ENCODE measurements around the gene RPL32.

RPL32 gene

DNA sequence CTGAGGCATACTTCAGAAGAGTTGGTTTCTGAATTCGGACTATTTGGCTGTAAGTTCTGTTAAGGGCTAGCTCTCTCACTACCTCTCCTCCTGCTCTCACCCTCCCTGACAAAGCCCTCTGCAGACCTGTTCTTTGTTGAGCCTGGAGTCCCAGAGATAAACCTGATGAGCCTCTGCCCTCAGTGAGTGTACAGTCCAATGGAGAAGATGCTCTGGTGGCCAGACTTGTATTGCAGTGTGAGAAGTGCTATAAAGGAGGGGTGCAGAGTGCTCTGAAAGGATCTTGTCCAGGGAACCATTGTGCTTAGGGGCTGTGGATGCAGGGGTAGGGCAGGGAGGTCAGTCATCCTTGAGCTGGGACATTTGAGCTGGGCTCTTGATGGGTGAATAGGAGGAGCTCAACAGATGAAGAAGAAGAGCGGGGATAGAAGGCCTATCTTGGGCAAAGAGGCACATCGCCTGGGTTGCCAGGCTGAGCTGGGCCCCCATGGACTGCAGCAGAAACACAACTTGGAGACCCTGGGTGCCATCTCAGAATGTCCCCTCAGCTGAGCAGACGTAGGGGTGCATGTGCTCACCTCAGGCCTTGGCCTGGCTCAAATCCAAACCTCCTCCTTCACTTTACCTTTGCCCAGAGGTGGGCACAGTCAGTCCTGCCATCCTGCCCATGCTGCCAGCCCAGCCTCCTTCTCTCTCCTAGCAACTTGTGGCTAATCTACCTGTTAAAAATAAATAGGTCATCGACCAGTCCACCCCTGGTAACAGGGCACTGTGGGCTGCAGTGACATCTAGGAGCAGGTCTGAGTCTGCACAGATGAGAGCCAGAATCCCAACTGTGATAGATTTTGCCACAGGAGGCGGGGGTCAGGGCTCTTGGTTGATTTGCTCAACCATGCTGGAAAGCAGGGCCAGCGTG lies 41.6 kb downstream of the RPL32 start:
- no peak overlapping the region for H3K27ac ChIP-seq (ENCODE audit: extremely low read depth, low read depth, low read length)
- CTCF ChIA-PET = interaction anchor here (0.9 to 1.5 kb wide), 2 partner anchors 13 to 42 kb away, joined by 3 to 5 read pairs; partner anchors contain the start of gene RPL32

DNA sequence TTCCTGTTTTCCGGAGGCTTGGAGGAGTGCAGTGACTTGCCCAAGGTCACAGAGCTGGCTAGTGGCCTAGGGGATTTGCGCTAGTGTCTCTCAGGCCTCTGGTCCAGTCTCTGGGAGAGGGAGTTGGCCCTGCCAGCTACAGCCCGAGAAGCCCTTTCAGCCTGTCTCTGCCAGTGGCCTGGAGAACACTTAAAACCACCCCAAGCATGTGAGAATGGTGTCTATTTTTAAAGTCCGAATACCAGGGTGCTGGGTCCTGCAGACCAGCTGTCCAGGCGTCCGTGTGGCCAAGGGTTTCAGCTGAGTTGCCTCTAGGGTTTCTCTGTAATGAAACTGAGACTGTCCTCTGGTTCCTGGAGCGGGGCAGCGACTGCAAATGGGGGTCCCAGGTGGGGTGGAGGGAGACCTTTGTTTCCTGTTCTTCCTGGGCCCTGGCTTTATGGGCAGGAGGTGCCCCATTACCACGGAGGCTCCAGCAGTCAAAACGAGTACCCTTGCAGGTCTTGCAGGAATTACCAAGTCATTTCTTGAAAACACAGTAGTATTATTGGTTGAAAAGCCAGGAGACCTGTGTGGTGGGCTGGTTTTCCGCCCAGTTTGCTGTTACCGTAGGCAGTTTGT lies 42.7 kb downstream of the RPL32 start:
- POLR2A ChIA-PET = interaction anchor here (0.5 to 1.6 kb wide), 3 partner anchors 10 to 520 kb away, joined by 3 to 7 read pairs (median 3); no protein-coding TSS in a partner anchor
- H3K4me3 ChIP-seq (ENCODE audit: low read depth, low read length) = no peak overlapping the region
- CTCF ChIA-PET = interaction anchor here (0.6 to 1.8 kb wide), 5 partner anchors 11 to 69 kb away, joined by 3 to 5 read pairs (median 3); partner anchors contain the start of gene RPL32
- no peak for TF ChIP-seq ZNF707 (tag by site-specific recombination; IDR thresholded peaks at IDR 0.05)
- TF ChIP-seq ZNF248 (tag by site-specific recombination; IDR thresholded peaks at IDR 0.05) = no peak
- TF ChIP-seq ZNF658 (tag by site-specific recombination; IDR thresholded peaks at IDR 0.05) = no peak
- TF ChIP-seq, protein P1, sequence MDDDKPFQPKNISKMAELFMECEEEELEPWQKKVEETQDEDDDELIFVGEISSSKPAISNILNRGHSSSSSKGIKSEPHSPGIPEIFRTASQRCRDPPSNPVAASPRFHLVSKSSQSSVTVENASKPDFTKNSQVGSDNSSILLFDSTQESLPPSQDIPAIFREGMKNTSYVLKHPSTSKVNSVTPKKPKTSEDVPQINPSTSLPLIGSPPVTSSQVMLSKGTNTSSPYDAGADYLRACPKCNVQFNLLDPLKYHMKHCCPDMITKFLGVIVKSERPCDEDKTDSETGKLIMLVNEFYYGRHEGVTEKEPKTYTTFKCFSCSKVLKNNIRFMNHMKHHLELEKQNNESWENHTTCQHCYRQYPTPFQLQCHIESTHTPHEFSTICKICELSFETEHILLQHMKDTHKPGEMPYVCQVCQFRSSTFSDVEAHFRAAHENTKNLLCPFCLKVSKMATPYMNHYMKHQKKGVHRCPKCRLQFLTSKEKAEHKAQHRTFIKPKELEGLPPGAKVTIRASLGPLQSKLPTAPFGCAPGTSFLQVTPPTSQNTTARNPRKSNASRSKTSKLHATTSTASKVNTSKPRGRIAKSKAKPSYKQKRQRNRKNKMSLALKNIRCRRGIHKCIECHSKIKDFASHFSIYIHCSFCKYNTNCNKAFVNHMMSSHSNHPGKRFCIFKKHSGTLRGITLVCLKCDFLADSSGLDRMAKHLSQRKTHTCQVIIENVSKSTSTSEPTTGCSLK (tag by site-specific recombination; IDR thresholded peaks at IDR 0.05) = no peak
- TF ChIP-seq ZNF701 (tag by site-specific recombination; IDR thresholded peaks at IDR 0.05) = no peak
- no peak for TF ChIP-seq ZNF596 (tag by site-specific recombination; IDR thresholded peaks at IDR 0.05)
- TF ChIP-seq ZNF24 (tag by site-specific recombination; IDR thresholded peaks at IDR 0.05) = no peak
- no peak for TF ChIP-seq ZNF623 (tag by site-specific recombination; IDR thresholded peaks at IDR 0.05)
- TF ChIP-seq RBAK (tag by site-specific recombination; IDR thresholded peaks at IDR 0.05) = no peak
- no peak for TF ChIP-seq ZNF202 (tag by site-specific recombination; IDR thresholded peaks at IDR 0.05; ENCODE audit: borderline replicate concordance)
- TF ChIP-seq KLF7 (tag by site-specific recombination; IDR thresholded peaks at IDR 0.05; ENCODE audit: borderline replicate concordance) = no peak
- TF ChIP-seq HOXC10 (CRISPR knock-in tag; IDR thresholded peaks at IDR 0.05) = no peak
- no peak for TF ChIP-seq ZNF610 (tag by site-specific recombination; IDR thresholded peaks at IDR 0.05; ENCODE audit: borderline replicate concordance)
- no peak for TF ChIP-seq TCF7L2 (IDR thresholded peaks at IDR 0.05; ENCODE audit: borderline replicate concordance, low read depth, low read length)
- TF ChIP-seq, protein P2, sequence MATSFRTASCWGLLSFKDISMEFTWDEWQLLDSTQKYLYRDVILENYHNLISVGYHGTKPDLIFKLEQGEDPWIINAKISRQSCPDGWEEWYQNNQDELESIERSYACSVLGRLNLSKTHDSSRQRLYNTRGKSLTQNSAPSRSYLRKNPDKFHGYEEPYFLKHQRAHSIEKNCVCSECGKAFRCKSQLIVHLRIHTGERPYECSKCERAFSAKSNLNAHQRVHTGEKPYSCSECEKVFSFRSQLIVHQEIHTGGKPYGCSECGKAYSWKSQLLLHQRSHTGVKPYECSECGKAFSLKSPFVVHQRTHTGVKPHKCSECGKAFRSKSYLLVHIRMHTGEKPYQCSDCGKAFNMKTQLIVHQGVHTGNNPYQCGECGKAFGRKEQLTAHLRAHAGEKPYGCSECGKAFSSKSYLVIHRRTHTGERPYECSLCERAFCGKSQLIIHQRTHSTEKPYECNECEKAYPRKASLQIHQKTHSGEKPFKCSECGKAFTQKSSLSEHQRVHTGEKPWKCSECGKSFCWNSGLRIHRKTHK (tag by site-specific recombination; IDR thresholded peaks at IDR 0.05) = no peak
- TF ChIP-seq ZNF768 (tag by site-specific recombination; IDR thresholded peaks at IDR 0.05) = no peak

More for the DNA sequence above, 41.6 kb downstream of the RPL32 start:
- H3K36me3 ChIP-seq (ENCODE audit: control insufficient read depth in 2 of 2, insufficient read depth in 1 of 2, low read length in 2 of 2) = peaks cover 0 to 20% of the 10 kb centered on the region in 2 experiments; a peak in 2 of 3 replicates
- POLR2A ChIA-PET = interaction anchor here (1.0 to 1.6 kb wide), 3 partner anchors 9 to 246 kb away, joined by 3 read pairs; no protein-coding TSS in a partner anchor
- H3K4me1 ChIP-seq (ENCODE audit: control insufficient read depth, insufficient read depth, low read length) = no peaks in the 10 kb centered on the region
- H3K4me3 ChIP-seq (ENCODE audit: low read depth, low read length) = no peak overlapping the region
- no peak for TF ChIP-seq ZNF248 (tag by site-specific recombination; IDR thresholded peaks at IDR 0.05)
- TF ChIP-seq, protein P3, sequence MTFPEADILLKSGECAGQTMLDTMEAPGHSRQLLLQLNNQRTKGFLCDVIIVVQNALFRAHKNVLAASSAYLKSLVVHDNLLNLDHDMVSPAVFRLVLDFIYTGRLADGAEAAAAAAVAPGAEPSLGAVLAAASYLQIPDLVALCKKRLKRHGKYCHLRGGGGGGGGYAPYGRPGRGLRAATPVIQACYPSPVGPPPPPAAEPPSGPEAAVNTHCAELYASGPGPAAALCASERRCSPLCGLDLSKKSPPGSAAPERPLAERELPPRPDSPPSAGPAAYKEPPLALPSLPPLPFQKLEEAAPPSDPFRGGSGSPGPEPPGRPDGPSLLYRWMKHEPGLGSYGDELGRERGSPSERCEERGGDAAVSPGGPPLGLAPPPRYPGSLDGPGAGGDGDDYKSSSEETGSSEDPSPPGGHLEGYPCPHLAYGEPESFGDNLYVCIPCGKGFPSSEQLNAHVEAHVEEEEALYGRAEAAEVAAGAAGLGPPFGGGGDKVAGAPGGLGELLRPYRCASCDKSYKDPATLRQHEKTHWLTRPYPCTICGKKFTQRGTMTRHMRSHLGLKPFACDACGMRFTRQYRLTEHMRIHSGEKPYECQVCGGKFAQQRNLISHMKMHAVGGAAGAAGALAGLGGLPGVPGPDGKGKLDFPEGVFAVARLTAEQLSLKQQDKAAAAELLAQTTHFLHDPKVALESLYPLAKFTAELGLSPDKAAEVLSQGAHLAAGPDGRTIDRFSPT (tag by site-specific recombination; IDR thresholded peaks at IDR 0.05) = 0 out of 2 replicates have a peak, but pooled peaks have one; percentile 20
- no peak for TF ChIP-seq ZNF311 (tag by site-specific recombination; IDR thresholded peaks at IDR 0.05; ENCODE audit: borderline replicate concordance)
- peak; percentile 55; the same call in 1 of the 2 replicates for TF ChIP-seq ZFP3 (tag by site-specific recombination; IDR thresholded peaks at IDR 0.05; ENCODE audit: low read depth)
- 0 out of 2 replicates have a peak, but pooled peaks have one; percentile 47 for TF ChIP-seq ZIC2 (tag by site-specific recombination; IDR thresholded peaks at IDR 0.05)
- TF ChIP-seq, protein P4, sequence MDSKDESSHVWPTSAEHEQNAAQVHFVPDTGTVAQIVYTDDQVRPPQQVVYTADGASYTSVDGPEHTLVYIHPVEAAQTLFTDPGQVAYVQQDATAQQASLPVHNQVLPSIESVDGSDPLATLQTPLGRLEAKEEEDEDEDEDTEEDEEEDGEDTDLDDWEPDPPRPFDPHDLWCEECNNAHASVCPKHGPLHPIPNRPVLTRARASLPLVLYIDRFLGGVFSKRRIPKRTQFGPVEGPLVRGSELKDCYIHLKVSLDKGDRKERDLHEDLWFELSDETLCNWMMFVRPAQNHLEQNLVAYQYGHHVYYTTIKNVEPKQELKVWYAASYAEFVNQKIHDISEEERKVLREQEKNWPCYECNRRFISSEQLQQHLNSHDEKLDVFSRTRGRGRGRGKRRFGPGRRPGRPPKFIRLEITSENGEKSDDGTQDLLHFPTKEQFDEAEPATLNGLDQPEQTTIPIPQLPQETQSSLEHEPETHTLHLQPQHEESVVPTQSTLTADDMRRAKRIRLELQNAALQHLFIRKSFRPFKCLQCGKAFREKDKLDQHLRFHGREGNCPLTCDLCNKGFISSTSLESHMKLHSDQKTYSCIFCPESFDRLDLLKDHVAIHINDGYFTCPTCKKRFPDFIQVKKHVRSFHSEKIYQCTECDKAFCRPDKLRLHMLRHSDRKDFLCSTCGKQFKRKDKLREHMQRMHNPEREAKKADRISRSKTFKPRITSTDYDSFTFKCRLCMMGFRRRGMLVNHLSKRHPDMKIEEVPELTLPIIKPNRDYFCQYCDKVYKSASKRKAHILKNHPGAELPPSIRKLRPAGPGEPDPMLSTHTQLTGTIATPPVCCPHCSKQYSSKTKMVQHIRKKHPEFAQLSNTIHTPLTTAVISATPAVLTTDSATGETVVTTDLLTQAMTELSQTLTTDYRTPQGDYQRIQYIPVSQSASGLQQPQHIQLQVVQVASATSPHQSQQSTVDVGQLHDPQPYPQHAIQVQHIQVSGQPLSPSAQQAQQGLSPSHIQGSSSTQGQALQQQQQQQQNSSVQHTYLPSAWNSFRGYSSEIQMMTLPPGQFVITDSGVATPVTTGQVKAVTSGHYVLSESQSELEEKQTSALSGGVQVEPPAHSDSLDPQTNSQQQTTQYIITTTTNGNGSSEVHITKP (tag by site-specific recombination; IDR thresholded peaks at IDR 0.05) = no peak
- H3K9me3 ChIP-seq (ENCODE audit: control insufficient read depth, insufficient read depth, low read depth, low read length) = no peaks in the 10 kb centered on the region

More for the DNA sequence above, 42.7 kb downstream of the RPL32 start:
- Histone ChIP-seq H3K36me3 (ENCODE audit: control insufficient read depth in 2 of 2, insufficient read depth in 1 of 2, low read length in 2 of 2) (peaks cover 0 to 11% of the 10 kb centered on the region in 2 experiments; a peak in 1 of 3 replicates), H3K4me1 (ENCODE audit: control insufficient read depth, insufficient read depth, low read length) (no peaks in the 10 kb centered on the region), H3K9me3 (ENCODE audit: control insufficient read depth, insufficient read depth, low read depth, low read length) (no peaks in the 10 kb centered on the region), H3K27ac (ENCODE audit: extremely low read depth, low read depth, low read length) (no peak overlapping the region)
